GDM1 (cell line): ENCODE data around the gene HUS1B.
"Not testable (repeated sequence)": the region's sequence is repeated elsewhere in the genome, so short reads cannot be mapped to it uniquely, and the experiment has no call there.

Experiments
- DNase-seq: peaks from one replicate; lab custom pipeline; 2025; lab: John Stamatoyannopoulos, UW

HUS1B gene

GRCh38 chr6:656460-657252, at the start of gene HUS1B:
Gene HUS1B (minus strand): TSS chr6:657100. CDS start chr6:656944, 156 bp downstream.
- no peak for DNase-seq

- DNase-seq, result no peak
These were observed 49.2 kb upstream of the HUS1B start for GRCh38 chr6:706146-706545.

- DNase-seq, result no peak
These were observed 48.1 kb upstream of the HUS1B start for GRCh38 chr6:705047-705446.

DNA sequence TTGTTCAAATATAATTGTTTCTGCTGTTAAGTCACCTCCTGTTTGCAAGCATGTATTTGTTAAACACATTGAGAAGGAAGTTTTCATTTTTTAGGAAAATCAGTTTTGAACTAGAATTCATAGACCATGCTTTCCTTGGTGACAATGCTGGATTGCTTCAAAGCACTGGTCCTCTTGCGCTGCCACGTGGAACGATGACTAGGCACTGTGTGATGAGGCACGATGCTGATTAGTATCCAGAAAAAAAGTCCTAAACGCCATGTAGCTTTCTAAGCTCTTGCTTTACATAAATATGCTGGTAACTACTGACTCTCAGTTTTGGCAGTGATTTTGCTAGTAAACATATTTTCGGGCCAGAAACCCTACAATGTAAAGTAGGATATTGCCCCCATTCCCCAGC, 47.1 kb upstream of the HUS1B start:
- no peak for DNase-seq

- DNase-seq, result no peak
These were observed 46.7 kb upstream of the HUS1B start for GRCh38 chr6:703552-703951.

DNA sequence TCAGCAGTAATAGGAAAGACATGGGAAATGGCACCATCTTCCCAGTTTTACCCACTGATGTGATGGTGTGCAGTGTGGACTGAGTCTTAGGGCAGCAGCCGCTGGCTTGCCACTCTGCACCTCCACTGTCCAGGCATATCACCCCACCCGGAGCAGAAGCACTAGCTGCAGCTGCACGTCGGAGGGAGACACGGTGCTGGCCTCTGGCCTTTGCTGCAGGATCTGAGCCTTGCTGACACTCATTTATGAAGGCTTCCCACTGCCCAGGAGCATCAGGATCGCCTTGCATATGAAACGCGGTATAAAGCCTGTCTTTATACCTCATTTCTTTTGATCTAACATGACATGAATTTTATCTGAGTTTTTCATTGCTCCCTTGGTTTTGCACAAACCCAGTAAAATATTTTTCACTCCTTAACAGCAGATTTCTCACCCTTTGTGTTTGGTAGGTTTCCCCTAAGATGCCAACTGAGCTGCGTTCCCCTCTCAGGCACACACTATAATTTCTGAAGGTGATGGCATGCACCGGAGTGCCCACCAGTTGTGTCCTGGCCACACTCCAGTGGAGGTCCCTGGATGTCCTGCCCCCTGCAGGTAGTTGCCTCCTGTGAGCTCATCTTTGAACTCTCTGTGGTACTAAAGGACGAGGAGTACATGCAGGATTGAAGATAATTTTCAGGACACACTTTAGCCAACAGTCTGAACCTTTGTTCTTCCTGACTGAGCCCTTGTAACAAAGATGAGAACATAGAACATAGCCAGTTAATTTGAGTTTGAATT, 45.0 kb upstream of the HUS1B start:
- DNase-seq, result no peak

- no peak for DNase-seq
These were observed 44.3 kb upstream of the HUS1B start for GRCh38 chr6:701215-701614.

GRCh38 chr6:700490-700889, 43.6 kb upstream of the HUS1B start:
- DNase-seq, result no peak

DNA sequence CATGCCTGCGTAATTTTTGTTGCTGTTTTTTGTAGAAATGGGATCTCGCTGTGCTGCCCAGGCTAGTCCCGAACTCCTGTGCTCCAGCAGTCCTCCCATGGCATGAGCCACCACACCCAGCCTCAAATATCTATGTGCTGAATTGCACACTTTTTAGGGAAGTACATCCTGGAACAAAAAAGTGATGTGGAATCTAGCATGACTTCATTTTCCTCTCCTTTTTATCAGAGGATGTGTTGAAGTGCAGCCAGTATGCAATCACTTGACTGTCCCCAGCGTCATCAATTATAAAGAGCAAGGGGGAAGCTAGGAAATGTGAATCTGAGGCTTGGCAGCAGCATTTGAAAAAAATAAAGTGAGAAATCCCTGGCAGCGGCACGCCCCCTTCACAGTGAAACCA, 42.4 kb upstream of the HUS1B start:
- DNase-seq, result no peak

GRCh38 chr6:694431-695126, 37.7 kb upstream of the HUS1B start:
- DNase-seq, result not testable (repeated sequence)

DNA sequence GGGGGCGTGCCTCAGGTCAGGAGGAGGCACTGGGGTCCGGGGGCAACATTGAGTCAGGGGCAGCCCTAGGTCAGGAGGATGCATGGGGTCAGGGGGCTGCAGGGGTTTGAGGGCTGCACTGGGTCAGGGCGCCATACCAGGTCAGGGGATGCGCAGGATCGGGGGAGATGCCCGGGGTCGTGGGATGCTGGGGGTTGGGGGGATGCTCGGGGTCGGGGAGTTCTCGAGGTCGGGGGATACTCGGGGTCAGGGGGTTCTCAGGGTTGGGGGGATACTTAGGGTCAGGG, 36.8 kb upstream of the HUS1B start:
- no peak for DNase-seq

GRCh38 chr6:692858-693722, 36.2 kb upstream of the HUS1B start, which contains the start of gene EXOC2:
Gene EXOC2 (minus strand): TSS chr6:693139. CDS start chr6:637818, 55,321 bp downstream.
- DNase-seq, result peak; percentile 69

DNA sequence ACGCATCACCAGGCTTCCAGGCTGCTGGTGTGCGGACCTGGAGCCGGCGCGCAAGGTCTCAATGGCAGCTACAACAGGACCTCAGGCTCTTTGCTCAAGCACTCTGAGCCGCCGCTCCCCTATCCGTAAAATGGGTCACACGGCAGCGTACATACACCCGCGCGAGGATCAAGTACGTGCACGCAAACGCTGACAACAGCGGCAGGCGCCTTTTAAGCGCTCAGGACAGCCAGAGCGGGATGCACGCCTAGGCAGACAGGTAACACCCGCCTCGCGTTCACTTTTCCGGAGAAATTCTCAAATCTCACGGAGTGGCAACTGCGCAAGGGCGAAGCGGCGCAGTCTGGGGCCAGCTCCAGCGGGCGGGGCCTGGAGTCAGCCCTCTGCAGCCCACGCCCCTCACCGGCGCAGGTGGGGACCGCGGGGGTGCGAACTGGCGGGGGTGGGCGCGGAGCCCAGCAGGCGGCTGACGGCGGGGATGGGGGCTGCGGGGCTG, 35.5 kb upstream of the HUS1B start:
- peak; percentile 25 for DNase-seq

DNA sequence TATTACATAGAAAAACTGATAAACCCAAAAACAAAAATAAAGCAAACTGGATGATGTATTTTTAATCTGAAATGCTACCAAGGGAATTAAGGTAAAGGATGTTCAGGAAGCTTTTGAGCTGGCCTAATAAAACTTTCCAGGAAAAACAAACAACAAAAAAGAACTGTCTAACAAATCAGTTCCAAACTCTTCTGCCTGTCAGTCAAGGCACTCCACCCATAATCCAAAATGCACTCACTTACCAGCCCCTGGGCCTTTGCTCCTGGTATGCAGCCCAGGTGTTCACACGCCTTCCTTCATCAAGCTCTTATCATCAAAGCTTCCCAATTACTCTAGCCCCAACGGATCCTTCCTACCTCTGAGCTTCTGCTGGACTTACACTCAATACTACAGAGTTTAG, 32.3 kb upstream of the HUS1B start:
- no peak for DNase-seq

DNA sequence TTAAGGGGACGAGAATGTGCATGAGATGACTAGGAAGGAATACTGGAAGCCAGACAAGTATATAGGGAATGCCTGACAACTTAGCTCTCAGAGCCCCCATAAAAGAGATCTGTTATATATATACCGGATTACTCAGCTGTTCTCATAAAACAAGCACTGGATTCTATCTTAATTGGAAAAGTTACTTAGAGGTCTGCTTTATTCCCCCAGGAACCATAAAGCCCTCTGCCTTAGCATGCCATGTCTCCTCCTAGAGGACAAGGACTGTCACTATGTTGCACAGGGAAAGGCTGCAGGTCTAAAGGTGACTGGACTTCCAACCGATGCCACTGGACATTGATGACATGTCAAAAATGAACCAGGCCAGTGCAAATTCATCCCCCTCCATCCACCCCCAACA, 29.6 kb upstream of the HUS1B start:
- no peak for DNase-seq

- DNase-seq, result no peak
These were observed 28.1 kb upstream of the HUS1B start for GRCh38 chr6:684831-685636.

- DNase-seq, result peak; percentile 59
These were observed 27.0 kb upstream of the HUS1B start for GRCh38 chr6:683742-684440.

GRCh38 chr6:680666-681340, 23.9 kb upstream of the HUS1B start:
- no peak for DNase-seq

DNA sequence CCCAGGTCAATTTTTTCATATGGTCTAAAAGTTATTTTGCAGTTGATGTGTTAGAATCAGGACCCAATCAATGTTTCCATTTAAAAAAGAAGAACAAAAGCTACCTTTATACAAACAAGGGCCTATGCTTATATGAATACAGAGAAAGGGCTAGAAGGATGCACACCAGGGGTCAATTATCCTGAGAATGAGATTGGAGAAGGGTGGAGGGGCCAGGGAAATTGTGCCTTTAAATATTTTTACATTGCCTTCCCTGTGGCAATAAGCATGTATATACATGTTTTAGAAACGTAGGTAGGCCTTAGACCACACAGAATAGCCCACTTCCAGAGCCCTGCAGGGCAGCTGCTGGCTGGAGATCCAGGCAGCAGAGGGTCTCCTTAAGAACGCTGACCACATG, 23.4 kb upstream of the HUS1B start:
- DNase-seq, result no peak

- no peak for DNase-seq
These were observed 22.4 kb upstream of the HUS1B start for GRCh38 chr6:679282-679681.
